OCI-LY3 (cell line): ENCODE measurements around the gene CLIP2.

Experiments
- CTCF ChIP-seq: fragments of 200-600, 300-600 bp; sonication (generic); IDR thresholded peaks from 2 replicates; pipeline ENCODE4 v1.5.1; 2014; ENCODE audit warnings: antibody characterized with exemption, low read length, low read depth
- EZH2phosphoT487 ChIP-seq: fragments of 200-600 bp; shearing (Covaris generic); IDR thresholded peaks from 2 replicates; pipeline ENCODE4 v1.6.1; 2018; ENCODE audit warnings: antibody characterized with exemption, mixed run types, low read depth

DNA sequence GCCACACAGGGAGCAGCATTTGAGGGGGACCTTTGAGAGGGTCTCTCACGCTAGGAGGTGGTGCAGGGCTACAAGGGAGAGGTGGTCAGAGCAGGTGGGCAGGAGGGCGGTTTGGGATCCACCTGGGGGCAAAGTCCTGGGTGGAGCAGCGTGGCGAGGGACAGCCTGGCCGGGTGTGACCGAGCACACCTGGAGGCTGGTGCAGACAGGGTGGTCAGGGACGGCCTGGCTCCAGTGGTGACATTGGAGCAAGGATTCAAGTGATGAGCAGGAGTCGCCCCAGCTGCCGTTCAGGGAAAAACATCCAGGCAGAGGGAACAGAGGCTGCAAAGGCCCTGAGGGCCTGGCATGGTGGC lies 36.0 kb downstream of the CLIP2 start:
- TF ChIP-seq CTCF: no peak
- TF ChIP-seq EZH2phosphoT487: no peak
